GM12872 (cell line): ENCODE measurements around the gene DIO3.

Experiments
- TF ChIP-seq, protein P1 (sequence below): IDR thresholded peaks from 3 replicates; pipeline ENCODE4 v1.5.1; 2011; ENCODE audit warnings: low read depth, mild to moderate bottlenecking, low read length, moderate library complexity; ENCODE audit not compliant: insufficient read depth

Gene DIO3

DNA sequence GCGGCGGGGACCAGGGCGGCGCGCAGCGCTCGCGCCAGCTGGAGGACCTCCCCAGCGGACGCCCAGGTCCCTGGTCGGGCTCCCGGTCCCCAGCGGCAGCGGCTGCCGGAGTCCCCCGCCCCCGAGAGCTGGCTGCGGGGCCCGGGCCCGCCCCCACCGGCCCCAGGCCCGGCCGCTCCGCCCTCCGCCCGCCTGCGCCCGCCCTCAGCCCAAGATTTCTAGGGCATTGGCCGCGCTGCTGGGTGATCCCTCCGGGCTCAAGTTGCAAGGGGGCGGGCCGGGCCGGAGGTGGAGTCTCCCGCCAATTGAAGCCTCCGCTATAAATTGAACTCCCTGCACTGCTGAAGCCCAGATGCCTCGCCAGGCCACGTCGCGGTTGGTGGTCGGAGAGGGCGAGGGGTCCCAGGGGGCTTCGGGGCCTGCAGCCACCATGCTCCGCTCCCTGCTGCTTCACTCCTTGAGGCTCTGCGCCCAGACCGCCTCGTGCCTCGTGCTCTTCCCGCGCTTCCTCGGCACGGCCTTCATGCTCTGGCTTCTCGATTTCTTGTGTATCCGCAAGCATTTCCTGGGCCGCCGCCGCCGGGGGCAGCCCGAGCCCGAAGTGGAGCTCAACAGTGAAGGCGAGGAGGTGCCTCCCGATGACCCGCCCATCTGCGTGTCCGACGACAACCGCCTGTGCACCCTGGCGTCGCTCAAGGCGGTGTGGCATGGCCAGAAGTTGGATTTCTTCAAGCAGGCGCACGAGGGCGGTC, at the start of gene DIO3:
Gene DIO3 (plus strand): TSS at position 351 of the 752 bp plus-strand sequence.
- TF ChIP-seq, protein P1, sequence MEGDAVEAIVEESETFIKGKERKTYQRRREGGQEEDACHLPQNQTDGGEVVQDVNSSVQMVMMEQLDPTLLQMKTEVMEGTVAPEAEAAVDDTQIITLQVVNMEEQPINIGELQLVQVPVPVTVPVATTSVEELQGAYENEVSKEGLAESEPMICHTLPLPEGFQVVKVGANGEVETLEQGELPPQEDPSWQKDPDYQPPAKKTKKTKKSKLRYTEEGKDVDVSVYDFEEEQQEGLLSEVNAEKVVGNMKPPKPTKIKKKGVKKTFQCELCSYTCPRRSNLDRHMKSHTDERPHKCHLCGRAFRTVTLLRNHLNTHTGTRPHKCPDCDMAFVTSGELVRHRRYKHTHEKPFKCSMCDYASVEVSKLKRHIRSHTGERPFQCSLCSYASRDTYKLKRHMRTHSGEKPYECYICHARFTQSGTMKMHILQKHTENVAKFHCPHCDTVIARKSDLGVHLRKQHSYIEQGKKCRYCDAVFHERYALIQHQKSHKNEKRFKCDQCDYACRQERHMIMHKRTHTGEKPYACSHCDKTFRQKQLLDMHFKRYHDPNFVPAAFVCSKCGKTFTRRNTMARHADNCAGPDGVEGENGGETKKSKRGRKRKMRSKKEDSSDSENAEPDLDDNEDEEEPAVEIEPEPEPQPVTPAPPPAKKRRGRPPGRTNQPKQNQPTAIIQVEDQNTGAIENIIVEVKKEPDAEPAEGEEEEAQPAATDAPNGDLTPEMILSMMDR, result no peak

- TF ChIP-seq, protein P1, result no peak
Measured at GRCh38 chr14:101511620-101512375, 49.5 kb upstream of the DIO3 start.

- TF ChIP-seq, protein P1, result no peak
Measured at GRCh38 chr14:101512376-101512695, 49.0 kb upstream of the DIO3 start.

- TF ChIP-seq, protein P1, result no peak
Measured at GRCh38 chr14:101514136-101514535, 47.2 kb upstream of the DIO3 start.

GRCh38 chr14:101516401-101516800, 44.9 kb upstream of the DIO3 start:
- TF ChIP-seq, protein P1, result no peak

DNA sequence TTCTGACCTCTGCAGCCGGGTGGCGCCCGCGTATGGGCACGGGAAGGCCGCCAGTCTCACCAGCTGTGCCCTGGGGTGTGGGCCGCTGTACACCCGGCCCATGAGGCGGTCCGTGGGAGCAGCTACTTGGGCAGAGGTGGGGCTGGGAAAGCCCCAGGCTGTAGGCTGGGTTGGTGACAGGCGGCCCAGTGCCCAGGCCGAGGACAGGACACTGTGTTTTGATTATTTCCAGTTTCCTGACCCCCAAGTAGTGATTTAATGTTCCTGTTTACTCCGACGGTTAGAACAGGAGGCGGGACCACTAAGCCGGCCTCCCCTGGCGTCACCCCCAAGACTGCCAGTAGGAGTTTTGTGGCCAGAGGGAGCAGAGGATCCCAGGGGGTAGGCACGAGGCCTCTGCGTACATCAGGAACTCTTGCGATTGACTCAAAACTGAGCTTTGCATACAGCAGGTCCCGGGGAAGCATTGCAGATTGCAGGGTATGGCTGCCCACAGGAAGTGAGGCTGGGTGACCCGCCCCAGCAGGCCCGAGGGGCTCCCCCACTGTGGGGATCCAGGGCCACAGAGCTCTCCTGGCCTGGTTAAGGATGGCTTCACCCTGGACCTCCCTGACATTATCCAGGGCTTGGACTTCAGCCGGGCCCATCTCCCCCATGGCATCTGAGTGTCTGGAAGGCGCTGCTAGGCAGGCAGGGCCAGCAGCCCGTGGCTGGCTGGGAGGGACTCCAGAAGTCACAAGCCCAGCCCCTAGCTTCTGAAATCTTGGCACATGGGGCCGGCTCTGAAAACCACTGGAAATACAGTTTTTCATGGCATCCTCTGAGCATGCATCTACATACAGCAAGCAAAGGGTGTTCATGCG, 42.5 kb upstream of the DIO3 start:
- TF ChIP-seq, protein P1, result no peak
